Activated B cell treated with CpG ODN at 0.5 μM for 24 hours (primary cell): ENCODE measurements around the gene CLMN. TPM values are rescaled to one million over a fixed set of nuclear protein-coding genes. Genes with fewer than 3 reads are reported as not detected.

Source experiments
- ATAC-seq: fragments of 200-7000 bp; cut with Tn5 transposase; one replicate; pipeline ENCODE4 v1.10.0; 2021; ENCODE audit warnings: low read depth, mild to moderate bottlenecking, moderate library complexity
- CTCF ChIA-PET: fragments of 350-600 bp; sonication (Branson Sonifier 250); formaldehyde crosslinking; loops from one replicate; lab custom pipeline; 2021; ENCODE audit warnings: antibody characterized with exemption; lab: Charles Lee
- POLR2A ChIA-PET: fragments of 350-600 bp; sonication (Branson Sonifier 250); formaldehyde crosslinking; loops from one replicate; lab custom pipeline; 2021; ENCODE audit warnings: antibody characterized with exemption; lab: Charles Lee
- DNase-seq: peaks from one replicate; pipeline ENCODE4 v3.0.0; 2022
- H3K27ac Mint-ChIP-seq: one replicate; pipeline ENCODE4 v1.8.0; 2020; ENCODE audit warnings: mixed read lengths
- H3K27me3 Mint-ChIP-seq: one replicate; pipeline ENCODE4 v1.8.0; 2021; ENCODE audit warnings: mixed read lengths
- H3K36me3 Mint-ChIP-seq: one replicate; pipeline ENCODE4 v1.8.0; 2021; ENCODE audit warnings: low read depth, mixed read lengths
- H3K4me1 Mint-ChIP-seq: one replicate; pipeline ENCODE4 v1.8.0; 2021; ENCODE audit warnings: mixed read lengths
- H3K4me3 Mint-ChIP-seq: one replicate; pipeline ENCODE4 v1.8.0; 2020; ENCODE audit warnings: mild to moderate bottlenecking, mixed read lengths
- H3K9me3 Mint-ChIP-seq: one replicate; pipeline ENCODE4 v1.8.0; 2020; ENCODE audit warnings: mixed read lengths
- intact Hi-C: fragments of 100-400 bp; cut with micrococcal nuclease; formaldehyde crosslinking; loops from one replicate; pipeline ENCODE4 v1.15.1; 2024
- total RNA-seq: library from RNA; stranded (reverse); gene quantifications from 2 replicates; pipeline ENCODE4 v1.2.3, GENCODE V29; 2022
- TF ChIP-seq, protein P1 (sequence below): fragments of 200-600 bp; IDR thresholded peaks from one replicate; pipeline ENCODE4 v1.8.0; 2022; ENCODE audit warnings: antibody characterized with exemption, mild to moderate bottlenecking

The CLMN gene
- total RNA-seq, 1 donor from 2014 or later, result 23.9 TPM

DNA sequence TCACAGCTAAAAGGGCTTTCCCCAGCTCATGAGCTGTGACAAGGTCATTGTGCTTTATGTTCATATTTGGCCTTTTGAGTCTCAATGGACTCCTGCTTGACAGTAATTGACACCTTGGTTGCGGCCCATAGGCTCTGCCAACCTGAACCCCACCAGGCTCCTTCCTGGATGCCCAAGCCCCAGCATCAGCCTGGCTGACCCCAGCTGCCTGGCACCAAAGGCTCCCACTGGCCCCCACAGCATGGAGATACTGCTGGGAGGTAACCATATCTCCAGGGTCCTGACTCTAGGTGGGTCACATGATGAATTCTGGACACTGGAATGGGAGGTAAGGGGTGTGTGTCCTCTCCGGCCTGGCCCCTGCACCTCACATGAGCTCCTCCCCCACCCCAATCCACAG lies 50.2 kb downstream of the CLMN start:
- intact Hi-C loops, result loop anchor here (5.0 to 10.0 kb wide), 3 partner anchors 248 to 1302 kb away; partner anchors contain the start of gene SYNE3
- H3K4me1 Mint-ChIP-seq, result peaks cover 49% of the 10 kb centered on the region

DNA sequence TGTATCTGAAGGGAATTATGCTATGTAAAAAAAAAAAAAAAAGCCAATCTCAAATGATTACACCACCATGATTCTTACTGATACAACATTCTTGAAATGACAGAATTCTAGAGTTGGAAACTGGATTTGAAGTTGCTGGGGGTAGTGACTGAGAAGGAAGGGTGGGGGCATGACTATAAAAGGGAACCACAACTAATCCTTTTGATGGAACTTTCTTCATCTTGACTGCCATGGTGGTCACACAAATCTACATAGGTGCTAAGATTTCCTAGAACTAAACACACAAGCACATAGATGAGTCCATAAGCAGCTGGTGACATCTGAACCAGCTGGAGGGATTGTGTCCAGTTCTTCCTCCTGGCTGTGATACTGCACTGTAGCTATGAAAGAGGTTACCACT lies 51.4 kb downstream of the CLMN start:
- DNase-seq (no peak), ATAC-seq (no peak)
- peaks cover 3% of the 10 kb centered on the region for H3K36me3 Mint-ChIP-seq
- POLR2A ChIA-PET, result no interaction called here
- no peak overlapping the region for H3K4me3 Mint-ChIP-seq
- TF ChIP-seq, protein P1, sequence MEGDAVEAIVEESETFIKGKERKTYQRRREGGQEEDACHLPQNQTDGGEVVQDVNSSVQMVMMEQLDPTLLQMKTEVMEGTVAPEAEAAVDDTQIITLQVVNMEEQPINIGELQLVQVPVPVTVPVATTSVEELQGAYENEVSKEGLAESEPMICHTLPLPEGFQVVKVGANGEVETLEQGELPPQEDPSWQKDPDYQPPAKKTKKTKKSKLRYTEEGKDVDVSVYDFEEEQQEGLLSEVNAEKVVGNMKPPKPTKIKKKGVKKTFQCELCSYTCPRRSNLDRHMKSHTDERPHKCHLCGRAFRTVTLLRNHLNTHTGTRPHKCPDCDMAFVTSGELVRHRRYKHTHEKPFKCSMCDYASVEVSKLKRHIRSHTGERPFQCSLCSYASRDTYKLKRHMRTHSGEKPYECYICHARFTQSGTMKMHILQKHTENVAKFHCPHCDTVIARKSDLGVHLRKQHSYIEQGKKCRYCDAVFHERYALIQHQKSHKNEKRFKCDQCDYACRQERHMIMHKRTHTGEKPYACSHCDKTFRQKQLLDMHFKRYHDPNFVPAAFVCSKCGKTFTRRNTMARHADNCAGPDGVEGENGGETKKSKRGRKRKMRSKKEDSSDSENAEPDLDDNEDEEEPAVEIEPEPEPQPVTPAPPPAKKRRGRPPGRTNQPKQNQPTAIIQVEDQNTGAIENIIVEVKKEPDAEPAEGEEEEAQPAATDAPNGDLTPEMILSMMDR, result no peak
- no peaks in the 10 kb centered on the region for H3K27me3 Mint-ChIP-seq
- peaks cover 6% of the 10 kb centered on the region for H3K9me3 Mint-ChIP-seq
- CTCF ChIA-PET, result no interaction called here
- intact Hi-C loops, result loop anchor here (5.0 to 10.0 kb wide), 3 partner anchors 249 to 1301 kb away; partner anchors contain the start of gene SYNE3
- H3K4me1 Mint-ChIP-seq, result peaks cover 54% of the 10 kb centered on the region
- no peak overlapping the region for H3K27ac Mint-ChIP-seq

More for the DNA sequence above, 50.2 kb downstream of the CLMN start:
- peak overlapping the region; percentile 46 for H3K27ac Mint-ChIP-seq
- H3K9me3 Mint-ChIP-seq, result peaks cover 6% of the 10 kb centered on the region
- no peak overlapping the region for H3K4me3 Mint-ChIP-seq
- ATAC-seq (no peak), DNase-seq (no peak)
- H3K27me3 Mint-ChIP-seq, result no peaks in the 10 kb centered on the region
- ChIA-PET CTCF (no interaction called here), POLR2A (interaction anchor here (0.5 kb wide), 1 partner anchor 49 kb away, joined by 3 read pairs; no protein-coding TSS in a partner anchor)
- TF ChIP-seq, protein P1, result no peak
- peaks cover 3% of the 10 kb centered on the region for H3K36me3 Mint-ChIP-seq

DNA sequence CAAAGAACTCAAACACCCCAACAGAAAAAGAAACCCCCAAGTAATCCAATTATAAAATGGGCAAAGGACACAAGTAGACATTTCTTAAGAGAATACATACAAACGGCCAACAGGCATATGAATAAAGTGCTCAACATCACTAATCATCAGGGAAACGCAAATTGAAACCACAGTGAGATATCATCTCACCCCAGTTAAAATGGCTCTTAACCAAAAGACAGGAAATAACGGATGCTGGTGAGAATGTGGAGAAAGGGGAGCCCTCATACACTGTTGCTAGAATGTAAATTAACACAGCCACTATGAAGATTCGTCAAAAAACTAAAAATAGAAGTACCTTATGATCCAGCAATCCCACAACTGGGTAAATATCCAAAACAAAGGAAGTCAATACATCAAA lies 52.4 kb downstream of the CLMN start:
- intact Hi-C loops, result loop anchor here (5.0 to 10.0 kb wide), 3 partner anchors 250 to 1300 kb away; partner anchors contain the start of gene SYNE3
- ChIA-PET POLR2A (no interaction called here), CTCF (interaction anchor here (1.7 kb wide), 1 partner anchor 60 kb away, joined by 4 read pairs; no protein-coding TSS in a partner anchor)
- Mint-ChIP-seq H3K9me3 (peaks cover 6% of the 10 kb centered on the region), H3K4me1 (peaks cover 54% of the 10 kb centered on the region), H3K27ac (peak overlapping the region; percentile 66), H3K4me3 (no peak overlapping the region), H3K27me3 (no peaks in the 10 kb centered on the region), H3K36me3 (peaks cover 3% of the 10 kb centered on the region)
- TF ChIP-seq, protein P1, result no peak
- ATAC-seq, result no peak
- DNase-seq, result no peak

DNA sequence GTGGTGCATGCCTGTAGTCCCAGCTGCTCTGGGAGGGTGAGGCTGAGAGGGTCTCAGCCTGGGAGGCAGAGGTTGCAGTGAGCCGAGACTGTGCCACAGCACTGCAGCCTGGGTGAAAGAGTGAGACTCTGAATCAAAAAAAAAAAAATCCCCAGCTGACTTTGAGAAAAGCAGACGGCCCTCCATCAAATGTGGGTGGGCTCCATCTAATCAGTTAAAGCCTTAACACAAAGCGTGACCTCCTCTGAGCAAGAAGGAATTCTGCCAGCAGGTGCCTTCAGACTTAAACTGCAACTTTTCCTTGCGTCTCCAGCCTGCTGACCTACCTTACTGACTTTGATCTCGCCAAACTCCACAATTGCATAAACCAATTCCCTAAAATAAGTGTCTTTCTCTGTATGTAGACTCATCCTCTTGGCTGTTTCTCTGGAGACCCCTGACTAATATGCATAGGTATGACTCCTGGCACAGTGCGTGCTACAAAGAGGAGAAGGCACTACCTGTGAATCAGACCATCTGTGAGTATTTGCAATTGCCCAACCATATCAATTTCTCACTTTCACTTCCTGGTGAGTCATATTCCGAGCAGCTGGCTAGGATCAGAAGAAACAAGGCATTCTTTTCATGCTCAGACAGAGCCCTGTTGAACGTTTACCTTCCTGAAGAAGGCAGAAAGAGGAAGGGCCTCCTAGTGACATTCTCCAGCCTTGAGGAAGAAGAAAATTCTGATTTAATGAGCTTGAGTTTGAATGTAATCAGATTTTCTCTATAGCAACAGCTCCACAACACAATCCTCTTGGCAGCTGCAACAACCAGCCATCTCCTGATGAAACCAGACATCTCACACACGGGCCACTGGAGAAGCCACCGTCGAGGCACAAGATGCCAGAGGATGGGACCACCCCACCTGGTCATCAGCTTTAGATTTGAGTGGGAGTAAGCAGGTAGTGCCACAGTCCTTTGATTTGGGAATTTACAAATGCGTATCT lies 54.3 kb downstream of the CLMN start:
- DNase-seq (peak; percentile 25), ATAC-seq (peak; percentile 88)
- peaks cover 2% of the 10 kb centered on the region for H3K36me3 Mint-ChIP-seq
- peaks cover 55% of the 10 kb centered on the region for H3K4me1 Mint-ChIP-seq
- ChIA-PET CTCF (interaction anchor here (1.3 to 1.7 kb wide), 3 partner anchors 54 to 96 kb away, joined by 3 to 4 read pairs (median 4); partner anchors contain the start of gene CLMN), POLR2A (interaction anchor here (0.7 to 3.3 kb wide), 11 partner anchors 20 to 108 kb away, joined by 3 to 28 read pairs (median 5); partner anchors contain the start of genes CLMN and DICER1)
- H3K4me3 Mint-ChIP-seq, result peak overlapping the region; percentile 63
- peaks cover 6% of the 10 kb centered on the region for H3K9me3 Mint-ChIP-seq
- TF ChIP-seq, protein P1, result no peak
- H3K27me3 Mint-ChIP-seq, result no peaks in the 10 kb centered on the region
- H3K27ac Mint-ChIP-seq, result peak overlapping the region; percentile 87
- intact Hi-C loops, result loop anchor here (1.0 to 10.0 kb wide), 10 partner anchors 33 to 1298 kb away; partner anchors contain the start of genes CLMN and SYNE3
